Choroid plexus epithelial cell (primary cell): ENCODE results near the gene KCNS3.

ENCODE experiments used
- DNase-seq: peaks from one replicate; pipeline ENCODE4 v3.0.0-alpha.2; 2010; ENCODE audit warnings: low read depth
- H3K4me3 ChIP-seq: 2 replicates; pipeline ENCODE4 v1.5.1; 2011; ENCODE audit warnings: low read depth, mild to moderate bottlenecking, control low read depth, low read length, moderate library complexity
- CTCF ChIP-seq: conservative IDR thresholded peaks from 2 replicates; pipeline ENCODE4 v1.5.1; 2011; ENCODE audit warnings: low read depth, mild to moderate bottlenecking, control low read depth, inconsistent platforms, low read length, moderate library complexity

KCNS3 gene

GRCh38 chr2:17936599-17936998 is 58.1 kb downstream of the KCNS3 start:
- no peak for DNase-seq
- no peak overlapping the region for H3K4me3 ChIP-seq
- no peak for TF ChIP-seq CTCF

GRCh38 chr2:17940091-17940630 is 61.7 kb downstream of the KCNS3 start:
- no peak for DNase-seq
- H3K4me3 ChIP-seq, result no peak overlapping the region
- TF ChIP-seq CTCF, result no peak

- H3K4me3 ChIP-seq, result no peak overlapping the region
- no peak for TF ChIP-seq CTCF
- no peak for DNase-seq
Measured at GRCh38 chr2:17943444-17943843, 65.0 kb downstream of the KCNS3 start.

- no peak for DNase-seq
- no peak for TF ChIP-seq CTCF
- H3K4me3 ChIP-seq, result no peak overlapping the region
Measured at GRCh38 chr2:17947113-17947512, 68.6 kb downstream of the KCNS3 start.

- H3K4me3 ChIP-seq, result no peak overlapping the region
- TF ChIP-seq CTCF, result no peak
Measured at GRCh38 chr2:17950006-17950405, 71.5 kb downstream of the KCNS3 start.

GRCh38 chr2:17951563-17951962 is 73.1 kb downstream of the KCNS3 start:
- DNase-seq, result no peak
- no peak for TF ChIP-seq CTCF
- no peak overlapping the region for H3K4me3 ChIP-seq

More at GRCh38 chr2:17950006-17950405, 71.5 kb downstream of the KCNS3 start:
- DNase-seq, result no peak

- TF ChIP-seq CTCF, result no peak
- no peak overlapping the region for H3K4me3 ChIP-seq
- DNase-seq, result no peak
Measured at GRCh38 chr2:17958466-17959092, 80.1 kb downstream of the KCNS3 start.
